ENCODE data around the gene ADAMTS3.
"Not testable (repeated sequence)": the region's sequence is repeated elsewhere in the genome, so short reads cannot be mapped to it uniquely, and the experiment has no call there.

Gene ADAMTS3

GRCh38 chr4:72473434-72473900, 95.6 kb downstream of the ADAMTS3 start:
- no peak for DNase-seq (ENCODE audit: low read depth)

GRCh38 chr4:72471816-72472215, 97.2 kb downstream of the ADAMTS3 start:
- DNase-seq (ENCODE audit: low read depth), result no peak

DNA sequence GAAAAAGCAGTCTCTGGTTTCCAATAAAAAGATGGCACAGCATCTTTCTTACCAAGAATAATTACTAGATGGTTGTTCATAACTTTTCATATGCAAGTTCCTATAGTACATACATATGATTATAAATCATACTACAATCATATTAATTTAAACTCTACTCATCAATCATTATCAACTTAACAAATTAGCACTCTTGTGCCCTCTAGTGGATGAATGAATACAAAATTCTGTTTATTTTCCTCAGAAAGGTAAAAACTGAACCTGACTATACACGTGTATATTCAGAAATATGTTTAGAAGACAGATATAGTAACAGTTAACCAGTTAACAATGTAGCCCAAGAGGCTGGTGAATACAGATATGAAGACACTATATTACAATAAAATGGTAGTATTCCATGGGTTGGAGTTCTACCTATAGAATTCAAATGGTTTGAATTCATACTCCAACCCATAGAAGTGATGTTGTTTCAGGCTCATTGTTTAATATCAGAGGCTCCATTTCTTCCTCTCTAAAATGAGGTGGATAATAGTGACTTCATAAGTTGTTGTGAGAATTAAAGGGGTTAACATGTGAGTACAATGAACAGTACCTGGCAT, 100.0 kb downstream of the ADAMTS3 start:
- DNase-seq (ENCODE audit: low read depth), result no peak

DNA sequence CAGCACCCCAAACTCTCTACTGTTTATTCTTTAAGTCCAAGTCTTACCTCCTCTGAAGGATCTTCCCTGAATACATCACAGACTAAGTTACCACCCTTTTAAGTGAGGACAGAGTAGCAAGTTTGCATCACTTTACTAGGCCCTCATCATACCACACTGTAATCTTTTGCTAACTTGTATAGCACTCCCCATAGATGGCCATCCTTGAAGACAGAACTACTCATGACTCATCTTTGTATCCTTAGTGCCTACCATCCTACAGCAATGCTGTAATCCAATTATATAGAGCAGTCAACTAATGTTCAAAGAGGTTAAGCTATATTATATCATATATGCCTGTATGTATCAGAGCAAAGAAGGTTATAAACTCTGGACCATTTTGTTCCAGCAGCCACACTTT, 101.4 kb downstream of the ADAMTS3 start:
- DNase-seq (ENCODE audit: low read depth), result no peak

- DNase-seq (ENCODE audit: low read depth), result no peak
Observed at GRCh38 chr4:72463724-72464123, 105.3 kb downstream of the ADAMTS3 start.

- DNase-seq (ENCODE audit: low read depth), result no peak
Observed at GRCh38 chr4:72457158-72457557, 111.9 kb downstream of the ADAMTS3 start.

GRCh38 chr4:72451349-72451748, 117.7 kb downstream of the ADAMTS3 start:
- no peak for DNase-seq (ENCODE audit: low read depth)

GRCh38 chr4:72449705-72450104, 119.3 kb downstream of the ADAMTS3 start:
- DNase-seq (ENCODE audit: low read depth), result no peak

DNA sequence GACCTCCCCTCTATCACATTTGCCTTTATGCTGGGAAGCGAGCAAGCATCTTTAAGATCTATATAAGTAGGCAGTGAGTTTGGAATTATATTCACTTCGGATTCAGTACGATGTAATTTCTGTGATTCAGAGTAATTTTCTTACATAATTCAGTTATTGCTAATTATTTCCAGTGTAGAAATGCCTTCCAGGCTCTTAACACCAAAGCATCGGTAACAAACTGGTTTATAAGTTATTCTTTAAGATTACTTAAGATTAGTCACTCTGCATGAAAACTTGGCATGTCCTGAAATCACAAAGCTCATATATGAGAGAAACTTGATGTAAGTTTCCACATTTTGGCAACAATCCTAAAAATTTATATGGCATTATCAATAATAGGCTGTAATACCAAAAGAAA, 120.8 kb downstream of the ADAMTS3 start:
- no peak for DNase-seq (ENCODE audit: low read depth)

DNA sequence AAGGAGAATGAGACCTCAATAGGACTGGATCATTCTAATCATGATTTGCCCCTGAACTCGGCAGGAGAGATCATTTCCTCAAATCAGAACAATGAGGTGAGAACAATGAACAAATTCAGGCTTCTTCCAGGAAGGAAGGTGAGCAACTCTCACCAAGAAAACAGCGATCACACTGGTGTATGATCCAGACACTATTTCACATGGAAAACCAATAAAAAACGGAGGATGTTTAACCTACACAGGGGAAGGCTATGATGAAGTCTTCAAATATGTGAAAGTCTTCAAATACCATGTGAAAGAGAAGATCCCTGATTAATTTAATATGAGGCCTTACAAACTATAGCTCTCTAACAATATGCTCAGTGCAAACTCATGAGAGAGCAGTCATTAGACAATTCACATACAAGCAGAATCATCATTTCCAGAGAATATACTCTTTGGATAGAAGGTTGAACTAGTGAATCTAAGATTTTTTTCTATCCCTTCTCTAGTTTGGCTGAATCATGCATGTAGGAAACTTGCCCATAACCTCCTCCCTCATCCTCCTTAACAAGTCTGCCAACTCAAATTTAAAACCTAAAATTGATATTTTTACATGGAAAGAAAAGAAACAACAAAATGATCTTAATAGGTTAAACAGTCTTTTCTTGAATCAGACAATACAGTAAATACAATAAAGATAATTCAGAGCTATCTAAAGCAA, 122.5 kb downstream of the ADAMTS3 start:
- no peak for DNase-seq (ENCODE audit: low read depth)

DNA sequence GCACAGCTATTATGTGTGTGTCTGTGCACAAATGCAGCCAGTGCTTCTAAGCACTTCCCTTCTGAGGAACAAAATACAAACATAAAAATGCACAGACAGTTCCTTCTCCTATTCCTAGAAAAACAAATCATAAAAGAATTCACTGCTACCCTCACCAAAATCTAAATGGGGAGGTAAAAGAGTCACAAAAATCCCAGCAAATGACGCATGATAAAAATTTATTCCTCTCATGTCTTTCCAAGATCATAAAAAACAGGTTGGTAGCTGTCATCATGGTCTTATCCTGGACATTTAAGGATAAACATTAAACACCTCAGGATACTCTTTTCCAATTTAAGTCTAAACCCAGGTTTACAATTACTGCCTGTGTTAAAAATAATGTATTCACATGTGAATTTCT, 124.9 kb downstream of the ADAMTS3 start:
- no peak for DNase-seq (ENCODE audit: low read depth)

DNA sequence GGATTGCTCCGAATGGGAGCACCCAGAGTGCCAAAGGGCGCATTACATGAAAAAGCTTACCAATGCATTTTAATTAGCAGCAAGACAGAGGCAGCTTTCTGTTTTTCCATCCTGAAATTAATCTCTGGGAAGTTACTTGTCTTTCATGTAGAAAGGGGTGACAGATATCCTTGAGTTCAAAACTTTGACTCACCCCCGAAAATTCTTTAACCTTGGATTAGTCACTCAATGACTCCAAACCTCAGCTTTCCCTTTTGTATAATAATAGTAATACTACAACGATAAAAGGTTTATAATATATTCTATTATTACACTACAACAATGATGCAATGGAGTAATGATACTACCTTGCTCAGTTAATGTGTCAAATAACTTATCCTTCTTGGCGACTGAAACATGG, 126.3 kb downstream of the ADAMTS3 start:
- DNase-seq (ENCODE audit: low read depth), result no peak

DNA sequence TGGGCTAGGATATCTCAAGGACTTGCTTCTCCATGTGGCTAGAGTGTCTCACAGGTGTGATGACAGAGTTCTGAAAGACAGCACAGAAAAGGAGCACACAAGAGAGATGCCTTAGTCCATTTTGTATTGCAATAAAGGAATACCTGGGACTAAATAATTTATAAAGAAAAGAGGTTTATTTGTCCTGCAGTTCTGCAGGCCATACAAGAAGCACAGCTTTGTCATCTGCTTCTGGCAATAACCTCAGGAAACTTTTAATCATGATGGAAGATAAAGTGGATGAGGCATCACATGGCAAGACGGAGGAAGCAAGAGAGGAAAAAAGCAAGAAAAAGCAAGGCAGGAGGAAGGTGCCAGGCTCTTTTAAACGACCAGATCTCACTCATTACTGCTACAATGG, 126.9 kb downstream of the ADAMTS3 start:
- no peak for DNase-seq (ENCODE audit: low read depth)

DNA sequence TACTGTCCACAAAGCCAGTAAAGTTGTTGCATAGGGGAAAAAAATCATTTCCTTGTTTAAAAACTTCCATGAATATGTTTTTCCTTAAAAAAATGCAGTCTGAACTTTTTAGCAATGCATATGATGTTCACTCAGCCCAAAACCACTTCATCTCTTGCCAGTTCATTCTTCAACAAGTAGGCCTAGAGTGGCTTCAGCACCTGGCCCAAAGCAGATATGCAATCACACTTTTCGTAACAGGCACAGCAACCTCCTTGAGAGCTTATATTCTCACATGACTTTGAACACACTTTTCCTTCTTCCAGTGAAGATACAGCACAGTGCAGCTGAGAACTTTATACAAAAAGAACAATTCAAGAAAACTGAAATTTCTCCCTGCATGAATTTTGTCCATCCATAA, 128.6 kb downstream of the ADAMTS3 start:
- no peak for DNase-seq (ENCODE audit: low read depth)

DNA sequence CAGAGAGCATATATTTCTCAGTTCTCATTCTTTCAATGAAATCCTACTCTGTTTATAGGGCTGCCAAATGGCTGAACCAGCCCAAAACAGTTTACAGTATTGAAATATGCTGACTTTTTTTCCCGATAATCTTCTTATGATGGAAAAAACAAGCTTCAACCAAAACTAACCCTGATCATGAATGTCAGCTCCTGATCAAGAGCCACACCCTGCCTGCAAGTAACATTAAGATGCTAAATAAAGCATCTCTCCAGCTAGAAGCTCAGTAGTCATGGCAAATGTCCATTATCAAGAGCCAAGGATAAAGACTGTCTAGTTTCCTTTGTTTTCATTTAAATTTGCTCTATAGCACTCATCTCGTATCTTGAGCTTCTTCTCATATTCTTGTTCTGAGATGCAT, 136.0 kb downstream of the ADAMTS3 start:
- no peak for DNase-seq (ENCODE audit: low read depth)

- no peak for DNase-seq (ENCODE audit: low read depth)
Observed at GRCh38 chr4:72432282-72432681, 136.7 kb downstream of the ADAMTS3 start.

DNA sequence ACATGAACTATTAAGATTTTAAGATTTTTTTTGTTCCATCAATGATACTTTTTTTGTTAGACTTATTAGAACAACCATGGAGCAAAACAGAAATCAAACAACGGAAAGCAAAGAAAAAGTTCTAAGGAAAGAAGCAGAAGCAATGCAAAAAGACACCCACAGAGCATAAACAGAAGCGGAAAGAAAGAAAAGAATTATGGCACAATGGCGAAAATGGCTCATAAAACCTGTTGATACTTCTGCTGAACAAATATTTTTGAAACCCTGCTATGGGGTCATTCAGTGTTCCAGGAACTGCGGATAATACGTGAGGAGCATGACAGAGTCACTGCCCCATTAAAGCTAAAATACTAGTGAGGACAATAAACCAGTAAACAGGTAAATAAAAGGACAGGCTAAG, 138.0 kb downstream of the ADAMTS3 start:
- DNase-seq (ENCODE audit: low read depth), result no peak

DNA sequence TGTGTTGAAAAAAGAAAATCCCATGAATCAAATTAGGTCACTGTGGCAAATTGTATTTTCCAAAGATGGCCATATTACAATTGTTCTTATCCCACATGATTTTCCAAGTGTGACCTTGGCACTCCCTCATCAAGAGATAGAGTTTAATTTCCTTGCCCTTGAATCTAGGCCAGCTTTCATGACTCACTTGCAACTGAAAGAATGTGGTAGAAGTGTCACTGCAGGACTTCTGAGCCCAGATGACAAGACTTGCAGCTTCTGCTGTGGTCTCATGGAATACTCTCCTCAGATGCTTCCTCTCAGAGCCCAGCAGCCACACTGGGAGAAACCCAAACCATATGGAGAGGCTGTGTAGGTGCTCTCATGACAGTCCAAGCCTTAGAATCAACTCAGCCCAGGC, 139.0 kb downstream of the ADAMTS3 start:
- DNase-seq (ENCODE audit: low read depth), result no peak

GRCh38 chr4:72429397-72429889, 139.6 kb downstream of the ADAMTS3 start:
- no peak for DNase-seq (ENCODE audit: low read depth)

DNA sequence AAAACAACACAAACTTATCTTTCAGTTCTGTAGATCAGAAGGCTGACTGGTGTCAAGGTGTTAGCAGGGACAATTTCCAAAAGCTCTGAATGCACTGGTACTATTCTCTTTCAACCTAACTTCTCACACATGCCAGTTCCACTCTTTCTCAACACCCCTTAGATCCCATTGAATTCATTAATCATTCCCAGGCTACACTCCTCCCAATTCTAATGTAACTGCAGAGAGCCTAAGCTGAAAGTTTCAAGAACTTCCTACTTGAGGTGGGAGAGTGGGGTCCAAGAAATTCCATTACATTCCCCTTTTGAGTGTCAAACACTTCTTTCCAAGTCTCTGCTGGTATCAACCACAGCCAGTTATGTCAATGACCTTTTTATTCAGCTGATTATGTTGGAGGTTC, 142.0 kb downstream of the ADAMTS3 start:
- DNase-seq (ENCODE audit: low read depth), result no peak

DNA sequence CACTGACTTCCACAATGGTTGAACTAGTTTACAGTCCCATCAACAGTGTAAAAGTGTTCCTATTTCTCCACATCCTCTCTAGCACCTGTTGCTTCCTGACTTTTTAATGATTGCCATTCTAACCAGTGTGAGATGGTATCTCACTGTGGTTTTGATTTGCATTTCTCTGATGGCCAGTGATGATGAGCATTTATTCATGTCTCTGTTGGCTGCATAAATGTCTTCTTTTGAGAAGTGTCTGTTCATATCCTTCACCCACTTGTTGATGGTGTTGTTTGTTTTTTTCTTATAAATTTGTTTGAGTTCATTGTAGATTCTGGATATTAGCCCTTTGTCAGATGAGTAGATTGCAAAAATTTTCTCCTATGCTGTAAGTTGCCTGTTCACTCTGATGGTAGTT, 143.1 kb downstream of the ADAMTS3 start:
- not testable (repeated sequence) for DNase-seq (ENCODE audit: low read depth)

- no peak for DNase-seq (ENCODE audit: low read depth)
Observed at GRCh38 chr4:72424006-72424405, 145.0 kb downstream of the ADAMTS3 start.

DNA sequence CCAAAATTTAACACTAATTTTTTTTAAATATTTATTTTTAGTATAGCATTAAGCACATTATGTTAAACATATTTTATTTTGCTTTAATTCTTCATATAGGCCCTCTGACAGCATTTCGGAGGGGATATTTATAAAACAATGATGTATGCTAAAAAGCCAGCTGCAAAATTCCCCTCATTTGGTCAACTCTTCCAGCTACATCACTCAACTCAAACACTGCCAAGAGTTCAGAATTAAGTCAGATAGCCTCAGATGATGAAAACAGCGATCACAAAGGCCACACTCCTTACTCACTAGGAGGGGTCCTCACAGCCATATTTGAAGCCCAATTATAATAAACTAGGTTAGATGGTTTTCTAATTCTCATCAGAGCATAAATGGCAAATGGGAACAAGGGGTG, 146.6 kb downstream of the ADAMTS3 start:
- DNase-seq (ENCODE audit: low read depth), result no peak

DNA sequence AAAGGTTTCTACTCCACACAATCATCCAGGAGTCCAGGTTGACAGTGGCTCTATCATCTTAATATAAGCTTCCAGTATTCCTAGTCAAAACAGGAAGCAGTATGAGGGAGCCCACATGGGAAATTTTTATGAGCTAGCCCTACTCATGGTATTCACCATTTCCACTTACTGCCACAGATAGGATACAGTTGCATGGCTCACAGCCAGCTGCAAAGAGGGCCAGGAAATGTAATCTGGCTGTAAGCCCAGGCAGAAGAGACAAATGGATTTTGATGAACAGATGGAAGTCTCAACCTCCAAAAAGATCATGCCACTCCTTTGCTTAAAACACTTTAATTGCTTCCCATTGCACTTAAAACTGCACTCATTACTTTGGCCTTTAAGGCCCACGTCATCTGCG, 150.6 kb downstream of the ADAMTS3 start:
- no peak for DNase-seq (ENCODE audit: low read depth)
